GM12878 (cell line): Measurements from ENCODE around the gene GSPT2. TPM values are rescaled to one million over a fixed set of nuclear protein-coding genes. Genes with fewer than 3 reads are reported as not detected.

Source experiments
- ATF7 ChIP-seq: fragments of 450-650 bp; IDR thresholded peaks from 2 replicates; pipeline ENCODE4 v1.6.1; 2016; ENCODE audit warnings: low read depth, mild to moderate bottlenecking
- CBFB ChIP-seq: IDR thresholded peaks from 2 replicates; pipeline ENCODE4 v1.6.1; 2016; ENCODE audit warnings: antibody characterized with exemption, low read depth
- CBX5 ChIP-seq: sonication (generic); IDR thresholded peaks from 2 replicates; pipeline ENCODE4 v1.6.1; 2016; ENCODE audit warnings: low read depth, moderate library complexity, mild to moderate bottlenecking, inconsistent platforms
- GABPA ChIP-seq: IDR thresholded peaks from 2 replicates; pipeline ENCODE4 v1.6.1; 2014; ENCODE audit warnings: antibody characterized with exemption, low read depth, mild to moderate bottlenecking, inconsistent platforms
- GATAD2B ChIP-seq: fragments of 450-650 bp; conservative IDR thresholded peaks from 2 replicates; pipeline ENCODE4 v1.6.1; 2017; ENCODE audit warnings: low read depth, mild to moderate bottlenecking, moderate library complexity
- HCFC1 ChIP-seq: fragments of 150-350 bp; IDR thresholded peaks from 2 replicates; pipeline ENCODE4 v1.6.1; 2014; ENCODE audit warnings: low read length
- HDAC6 ChIP-seq: fragments of 200-600 bp; sonication (generic); IDR thresholded peaks from one replicate; pipeline ENCODE4 v1.8.0; 2017; ENCODE audit warnings: antibody characterized with exemption; ENCODE audit not compliant: unreplicated experiment
- IRF5 ChIP-seq: fragments of 450-650 bp; IDR thresholded peaks from 2 replicates; pipeline ENCODE4 v1.6.1; 2017; ENCODE audit warnings: borderline replicate concordance
- KDM1A ChIP-seq: fragments of 200-600 bp; sonication (generic); IDR thresholded peaks from 2 replicates; pipeline ENCODE4 v1.6.1; 2016; ENCODE audit warnings: borderline replicate concordance
- MAX ChIP-seq: IDR thresholded peaks from 2 replicates; pipeline ENCODE4 v1.6.1; 2012; ENCODE audit warnings: low read depth, low read length, improper control_type of control experiment
- NFIC ChIP-seq: IDR thresholded peaks from 2 replicates; pipeline ENCODE4 v1.6.1; 2012; ENCODE audit warnings: low read depth, mild to moderate bottlenecking, inconsistent platforms, low read length, moderate library complexity
- NFXL1 ChIP-seq: fragments of 450-650 bp; IDR thresholded peaks from 2 replicates; pipeline ENCODE4 v1.6.1; 2017; ENCODE audit warnings: antibody characterized with exemption, mild to moderate bottlenecking, borderline replicate concordance
- PRDM15 ChIP-seq: fragments of 450-650 bp; formaldehyde crosslinking; IDR thresholded peaks from 2 replicates; pipeline ENCODE4 v1.4.0; 2020; ENCODE audit warnings: mild to moderate bottlenecking, moderate library complexity
- RUNX3 ChIP-seq: IDR thresholded peaks from 2 replicates; pipeline ENCODE4 v1.6.1; 2012; ENCODE audit warnings: low read length, inconsistent platforms
- SMARCA5 ChIP-seq: fragments of 450-650 bp; IDR thresholded peaks from 2 replicates; pipeline ENCODE4 v1.6.1; 2017; ENCODE audit warnings: mild to moderate bottlenecking
- SRF ChIP-seq, 2 experiments: IDR thresholded peaks; 2 replicates each; pipeline ENCODE4 v1.6.1; 2011; ENCODE audit warnings: low read depth in 2 of 2, low read length in 2 of 2, mild to moderate bottlenecking in 1 of 2, moderate library complexity in 1 of 2
- STAT1 ChIP-seq: fragments of 450-650 bp; conservative IDR thresholded peaks from 2 replicates; pipeline ENCODE4 v1.6.1; 2014; ENCODE audit warnings: antibody characterized with exemption, mild to moderate bottlenecking
- TCF3 ChIP-seq: IDR thresholded peaks from 2 replicates; pipeline ENCODE4 v1.6.1; 2012; ENCODE audit warnings: low read depth, mild to moderate bottlenecking, low read length, borderline replicate concordance; ENCODE audit not compliant: insufficient read depth
- ZNF622 ChIP-seq: fragments of 450-650 bp; IDR thresholded peaks from 2 replicates; pipeline ENCODE4 v1.6.1; 2017; ENCODE audit warnings: mild to moderate bottlenecking, inconsistent platforms
- ZNF687 ChIP-seq: fragments of 450-650 bp; IDR thresholded peaks from 2 replicates; pipeline ENCODE4 v1.6.1; 2017; ENCODE audit warnings: mild to moderate bottlenecking, moderate library complexity
- ZSCAN29 ChIP-seq: fragments of 450-650 bp; IDR thresholded peaks from 2 replicates; pipeline ENCODE4 v1.6.1; 2017; ENCODE audit warnings: mild to moderate bottlenecking, moderate library complexity
- polyA plus RNA-seq, 11 experiments: library from polyadenylated mRNA; depleted of rRNA in 4 of 11; unstranded in 6 of 11; stranded (reverse) in 5 of 11; fragments of >200 nt; fragmentation: Nextera tagmentation in 4 of 11; fragmentation: Illumina TruSeq in 1 of 11; extraction: Ambion mirVana in 4 of 11; extraction: Trizol in 1 of 11; gene quantifications; 1 replicate in 1 of 11; 2 replicates in 10 of 11; pipeline versions ENCODE4 v1.2.1 to v1.2.3, GENCODE V29; 2011 to 2016; ENCODE audit warnings: inconsistent platforms in 2 of 11, missing spikeins in 2 of 11, low read depth in 1 of 11
- total RNA-seq, 4 experiments: library from RNA; depleted of rRNA in 3 of 4; stranded (reverse); fragments of >200 nt in 3 of 4; fragmentation: Illumina TruSeq in 1 of 4; extraction: Trizol in 1 of 4; gene quantifications; 2 replicates each; pipeline versions ENCODE4 v1.2.1 to v1.2.3, GENCODE V29; 2013 to 2021

The GSPT2 gene
- total and polyA plus RNA-seq, 10 of the 15 experiments (the other 5 are each of a cell fraction or from before 2014, with no cell fraction given), result 3.4 to 14.2 (median 9.3) TPM

- TF ChIP-seq MAX (no peak), HCFC1 (peak; percentile 30; the same call in 1 of the 2 replicates), HDAC6 (no peak), ZNF687 (peak; percentile 67; the same call in 1 of the 2 replicates), CBX5 (0 out of 2 replicates have a peak, but pooled peaks have one; percentile 39), NFIC (no peak), TCF3 (no peak), GABPA (peak; percentile 79), GATAD2B (no peak), SMARCA5 (0 out of 2 replicates have a peak, but pooled peaks have one; percentile 52), ZSCAN29 (no peak), IRF5 (no peak), KDM1A (no peak), SRF (IDR thresholded peaks at IDR 0.05; ENCODE audit: low read depth in 2 of 2, low read length in 2 of 2) (no peak), STAT1 (no peak), ZNF622 (no peak), RUNX3 (peak; percentile 86), PRDM15 (no peak), NFXL1 (no peak), CBFB (peak; percentile 66; the same call in 1 of the 2 replicates), ATF7 (no peak)
Measured at GRCh38 chrX:51743179-51743957, at the start of gene GSPT2 (continued).
